Mucosa of gallbladder (tissue), 1 donor: ENCODE measurements around the gene POLR3H. TPM values are rescaled to one million over a fixed set of nuclear protein-coding genes. Genes with fewer than 3 reads are reported as not detected.
"Not testable (repeated sequence)": the region's sequence is repeated elsewhere in the genome, so short reads cannot be mapped to it uniquely, and the experiment has no call there.

Source experiments
- DNase-seq: peaks from one replicate; pipeline ENCODE4 v3.0.0-alpha.2; 2020; ENCODE audit warnings: low spot score
- total RNA-seq: library from RNA; stranded (reverse); gene quantifications from one replicate; pipeline ENCODE4 v1.2.1, GENCODE V29; 2021
- donor health status: DM: no; HTN: no; CAD: no.

Gene POLR3H
- total RNA-seq, 1 donor from 2014 or later: 26.0 TPM

DNA sequence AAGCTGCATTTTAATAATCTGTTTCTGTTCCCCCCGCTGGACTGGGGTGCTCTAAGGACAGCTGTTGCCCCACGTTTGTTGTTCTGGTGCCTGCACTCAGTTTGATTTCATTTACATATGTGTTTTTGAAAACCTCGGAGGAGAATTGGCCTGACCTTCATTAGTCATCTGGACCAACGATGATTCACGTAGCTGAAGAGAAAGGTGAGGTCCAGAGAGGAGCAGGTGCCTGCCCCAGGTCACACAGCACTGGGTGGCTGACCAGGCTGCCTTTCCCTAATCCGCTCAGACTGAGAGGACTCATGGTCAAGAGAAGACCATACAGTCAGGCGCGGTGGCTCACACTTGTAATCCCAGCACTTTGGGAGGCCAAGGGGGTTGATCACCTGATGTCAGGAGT is 20.3 kb upstream of the POLR3H start:
- no peak for DNase-seq

DNA sequence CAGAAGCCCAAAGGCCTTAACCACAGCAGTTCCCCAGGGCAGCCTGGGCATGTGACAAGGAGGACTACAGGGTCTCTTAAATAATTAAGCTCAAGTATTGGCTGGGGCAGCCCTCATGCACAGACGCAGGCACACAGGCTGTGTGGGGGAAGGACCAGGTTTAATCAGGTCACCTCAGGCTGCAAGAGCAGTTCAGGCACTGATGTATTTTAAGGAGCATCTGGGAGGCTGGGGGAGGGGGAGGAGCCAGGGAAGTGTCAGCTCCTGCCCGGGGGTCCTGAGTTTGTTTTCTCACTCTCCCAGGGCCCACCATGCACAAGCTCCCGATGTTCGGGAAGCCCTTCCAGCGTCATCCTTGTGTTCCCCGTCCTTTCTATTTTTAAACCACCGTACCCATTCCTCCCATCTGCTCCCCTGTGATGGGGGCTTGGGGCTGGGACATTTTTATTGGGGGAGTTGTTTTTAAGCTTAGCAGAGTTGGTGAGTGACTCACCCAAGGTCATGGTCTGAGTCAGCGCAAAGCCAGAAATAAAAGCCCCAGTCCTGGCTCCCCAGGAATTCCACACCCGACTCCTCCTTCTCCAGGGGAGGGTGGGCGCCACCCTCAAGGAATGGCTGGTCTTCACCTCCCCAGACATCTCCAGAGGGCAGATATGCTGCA is 18.9 kb upstream of the POLR3H start:
- no peak for DNase-seq

DNA sequence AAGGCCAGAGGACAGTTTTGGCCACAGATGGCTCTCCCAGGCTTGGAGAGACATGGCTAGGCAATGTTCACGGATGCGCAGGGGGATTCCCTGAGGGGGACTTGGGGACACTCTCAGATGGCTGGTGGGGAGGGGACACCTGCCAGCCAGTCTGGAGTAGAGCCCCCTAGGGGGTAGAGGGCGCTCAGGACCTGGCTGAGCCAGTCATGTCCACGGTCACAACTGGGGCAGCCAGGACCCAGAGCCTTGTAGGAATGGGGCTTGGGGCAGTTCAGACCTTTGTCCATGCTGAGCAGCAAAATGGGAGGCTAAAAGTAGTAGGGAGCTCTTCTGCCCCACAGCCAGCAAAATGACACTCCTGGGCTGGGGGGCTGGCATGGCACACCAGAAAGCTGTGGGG is 18.2 kb upstream of the POLR3H start:
- no peak for DNase-seq

DNA sequence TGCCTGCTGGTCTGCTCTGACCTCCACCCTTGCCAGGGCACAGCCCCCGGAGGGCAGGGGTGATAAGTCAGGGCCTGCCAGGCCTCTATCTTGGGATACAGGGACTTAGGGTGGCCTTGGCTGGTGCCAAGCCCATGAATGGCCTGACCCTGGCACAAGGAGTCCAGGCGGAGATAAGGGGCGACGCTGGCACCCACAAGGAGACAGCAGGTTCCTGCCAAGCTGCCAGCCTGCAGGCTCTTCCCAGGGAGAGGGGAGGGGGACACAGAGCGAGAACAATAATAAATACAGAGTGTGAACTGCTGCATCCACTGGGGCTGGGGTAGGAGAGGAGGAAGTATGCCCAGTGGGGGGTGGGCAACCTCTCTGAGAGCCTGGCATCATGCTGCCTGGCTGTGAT is 17.5 kb upstream of the POLR3H start:
- DNase-seq: no peak

DNA sequence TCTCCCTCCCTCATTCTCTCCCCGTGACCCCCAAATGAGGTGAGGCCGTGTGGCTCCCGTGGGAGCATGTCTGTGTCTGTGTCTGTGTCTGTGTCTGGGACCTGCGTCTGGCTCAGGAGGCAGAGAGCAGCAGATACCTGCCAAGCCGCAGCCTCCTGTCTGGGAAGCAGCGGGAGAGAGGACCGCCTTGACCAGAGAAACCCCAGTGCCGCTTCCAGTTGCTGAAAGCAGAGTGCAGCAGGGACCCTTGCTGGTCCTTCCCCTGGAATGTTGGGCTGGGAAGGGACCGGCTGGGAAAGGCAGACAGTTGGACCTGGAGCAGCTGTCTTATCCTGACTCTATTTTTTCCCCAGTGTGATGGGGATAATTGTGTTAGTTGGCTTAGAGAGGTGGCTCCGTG is 17.1 kb upstream of the POLR3H start:
- no peak for DNase-seq

DNA sequence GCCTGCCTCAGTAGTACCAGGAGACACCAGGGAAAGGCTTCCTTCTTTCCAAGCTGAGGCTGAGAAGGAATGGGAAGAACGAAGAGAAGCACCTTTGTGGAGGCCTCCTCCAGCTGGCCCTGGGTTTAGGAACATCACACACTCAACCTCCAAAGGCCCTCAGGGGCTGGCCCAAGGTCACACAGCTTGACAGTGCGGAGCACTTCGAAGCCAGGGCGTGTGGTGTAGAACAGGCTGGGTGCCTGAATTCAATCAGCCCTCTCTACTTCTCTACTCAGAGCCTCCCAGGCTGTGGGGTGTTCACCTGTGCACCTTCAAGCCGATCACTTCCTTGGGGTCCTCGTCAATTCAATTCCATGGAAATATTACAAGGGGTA is 15.8 kb upstream of the POLR3H start:
- no peak for DNase-seq

DNA sequence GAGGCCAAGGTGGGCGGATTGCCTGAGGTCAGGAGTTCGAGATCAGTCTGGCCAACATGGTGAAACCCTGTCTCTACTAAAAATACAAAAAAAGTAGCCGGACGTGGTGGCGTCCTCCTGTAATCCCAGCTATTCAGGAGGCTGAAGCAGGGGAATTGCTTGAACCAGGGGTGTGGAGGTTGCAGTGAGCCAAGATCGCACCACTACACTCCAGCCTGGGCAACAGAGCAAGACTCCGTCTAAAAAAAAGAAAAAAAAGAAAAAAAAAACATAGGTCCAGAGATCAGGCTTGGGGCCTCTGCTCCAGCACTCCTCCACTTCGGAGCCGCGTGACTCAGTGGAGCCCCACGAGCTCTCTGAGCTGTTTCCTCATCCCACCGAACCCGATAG is 14.0 kb upstream of the POLR3H start:
- not testable (repeated sequence) for DNase-seq

DNA sequence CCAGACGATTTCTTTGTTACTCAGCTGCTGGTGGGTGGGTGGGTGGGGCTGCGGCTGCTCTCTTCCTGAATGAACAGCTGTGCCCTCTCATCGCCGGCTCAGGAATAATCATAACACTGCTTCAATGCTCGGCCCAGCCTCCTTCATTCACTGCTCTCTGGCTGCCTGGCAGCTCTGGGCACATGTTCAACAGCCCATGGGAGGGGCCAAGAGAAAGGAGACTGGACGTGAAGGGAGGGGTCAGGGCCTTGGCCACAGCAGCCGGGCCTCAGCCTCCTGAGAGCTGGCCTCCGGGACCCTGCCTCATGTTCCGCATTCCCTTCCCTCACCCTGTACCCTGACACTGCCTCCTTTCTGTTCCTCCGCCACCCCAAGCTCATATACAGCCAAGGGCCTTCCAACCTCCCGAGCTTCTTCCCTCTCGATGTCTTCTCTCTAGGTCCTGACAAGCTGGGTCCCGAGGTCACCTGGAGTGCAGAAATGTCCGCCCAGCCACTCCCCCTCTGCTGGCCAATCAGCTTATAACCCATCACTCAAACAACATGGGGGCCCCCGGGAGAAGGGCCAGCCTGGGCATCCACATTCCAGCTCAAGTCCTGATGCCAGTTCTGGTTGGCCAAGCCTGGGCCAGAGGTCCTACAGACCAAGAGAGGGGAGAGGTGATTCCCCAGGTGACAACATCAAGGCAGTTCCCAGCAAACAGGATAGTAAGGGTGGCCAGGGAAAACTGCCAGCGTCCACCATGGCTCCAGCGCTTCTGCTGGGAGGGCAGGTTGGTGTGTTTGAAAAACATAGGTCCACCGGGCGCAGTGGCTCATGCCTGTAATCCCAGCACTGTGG is 13.4 kb upstream of the POLR3H start:
- peak; percentile 74 for DNase-seq

DNA sequence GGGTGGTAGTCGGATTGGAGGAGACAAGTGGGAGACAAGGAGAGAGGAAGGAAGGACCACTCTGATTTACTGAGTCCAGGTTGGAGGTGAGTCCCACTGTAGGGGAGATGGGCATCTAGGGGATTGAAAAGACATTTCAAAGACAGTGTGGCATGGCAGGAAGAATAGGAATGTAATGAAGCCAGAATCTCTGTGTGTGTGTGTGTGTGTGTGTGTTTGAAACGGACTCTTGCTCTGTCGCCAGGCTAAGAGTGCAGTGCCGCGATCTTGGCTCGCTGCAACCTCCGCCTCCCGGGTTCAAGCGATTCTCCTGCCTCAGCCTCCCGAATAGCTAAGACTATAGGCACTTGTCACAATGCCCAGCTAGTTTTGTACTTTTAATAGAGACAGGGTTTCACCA is 12.3 kb upstream of the POLR3H start:
- no peak for DNase-seq

DNA sequence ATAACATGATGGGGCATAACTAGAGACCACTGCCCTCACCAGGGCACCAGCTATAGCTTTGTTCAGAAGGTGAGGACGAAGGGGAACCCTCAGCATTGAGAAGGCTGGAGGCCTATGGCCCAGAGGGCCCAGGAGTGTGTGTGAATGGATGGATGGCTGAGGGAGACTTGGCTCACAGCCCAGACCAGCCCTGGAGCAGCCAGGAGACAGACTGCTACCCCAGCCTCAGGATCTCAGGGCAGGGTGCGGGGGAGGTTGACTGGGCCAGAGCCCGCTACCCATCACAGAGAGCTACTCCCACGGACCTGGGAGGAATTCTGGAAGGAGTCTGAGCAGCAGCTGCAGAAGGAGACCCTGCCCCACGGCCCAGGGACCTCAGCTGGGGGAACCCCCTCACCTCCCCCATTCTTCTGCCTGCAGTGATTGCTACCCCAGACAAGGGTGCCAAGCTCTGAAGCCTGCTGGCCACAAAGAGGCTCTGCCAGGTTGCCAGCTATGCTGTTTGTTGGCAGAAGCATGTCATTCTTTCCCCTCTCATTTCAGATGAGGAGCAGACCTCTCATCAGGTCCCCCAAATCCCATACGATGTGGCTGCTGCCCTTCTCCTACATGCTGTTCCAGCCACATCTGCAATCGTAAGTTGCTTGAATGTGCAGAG is 11.2 kb upstream of the POLR3H start:
- DNase-seq: no peak

DNA sequence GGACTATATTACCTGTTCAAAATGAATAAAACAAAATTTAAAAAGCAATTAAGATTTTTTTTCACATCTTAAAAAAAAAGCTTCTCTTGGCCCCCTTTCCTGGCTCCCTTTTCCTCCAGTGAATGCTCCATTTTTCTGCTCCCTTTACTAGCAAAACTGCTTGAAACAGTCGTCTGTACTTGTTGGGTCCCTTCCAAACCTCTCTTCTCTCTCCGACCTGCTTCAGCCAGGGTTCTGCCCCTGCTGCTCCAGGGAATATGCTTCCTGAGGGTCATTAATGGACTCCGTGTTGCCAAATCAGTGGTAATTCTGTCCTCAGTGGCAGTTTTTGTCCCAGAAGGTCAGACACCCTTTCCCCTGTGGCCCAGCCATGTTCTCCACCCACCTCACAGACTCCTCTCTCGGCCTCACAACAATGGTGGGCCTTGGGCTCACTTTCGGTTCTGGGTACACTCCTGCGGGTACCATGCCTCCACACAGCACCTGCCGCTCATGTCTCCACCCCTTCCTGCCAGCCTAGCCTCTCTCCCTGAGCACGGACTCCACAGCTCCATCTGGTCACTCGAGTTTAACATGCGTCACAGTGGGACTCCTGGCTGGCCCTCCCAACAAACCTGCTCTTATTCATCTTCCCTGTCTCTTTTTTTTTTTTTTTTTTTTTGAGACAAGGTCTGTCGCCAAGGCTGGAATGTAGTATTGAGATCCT is 7.8 kb upstream of the POLR3H start:
- DNase-seq: no peak

DNA sequence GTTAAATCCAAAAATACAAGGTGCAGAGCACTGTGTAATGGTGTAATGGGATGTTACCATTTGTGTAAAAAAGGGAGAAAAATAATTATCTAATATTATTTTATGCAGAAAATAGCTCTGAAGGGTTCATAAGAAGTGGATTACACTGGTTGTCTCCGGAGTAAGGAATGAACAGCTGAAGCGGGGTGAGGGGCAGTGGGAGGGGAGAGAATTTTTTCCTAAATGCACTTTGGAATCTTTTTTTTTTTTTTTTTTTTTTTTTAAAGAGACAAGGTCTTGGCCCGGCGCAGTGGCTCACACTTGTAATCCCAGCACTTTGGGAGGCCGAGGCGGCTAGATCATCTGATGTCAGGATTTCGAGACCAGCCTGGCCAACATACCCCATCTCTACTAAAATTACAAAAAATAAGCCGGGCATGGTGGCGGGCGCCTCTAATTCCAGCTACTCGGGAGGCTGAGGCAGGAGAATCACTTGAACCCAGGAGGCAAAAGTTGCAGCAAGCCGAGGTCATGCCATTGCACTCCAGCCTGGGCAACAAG is 6.8 kb upstream of the POLR3H start:
- no peak for DNase-seq

DNA sequence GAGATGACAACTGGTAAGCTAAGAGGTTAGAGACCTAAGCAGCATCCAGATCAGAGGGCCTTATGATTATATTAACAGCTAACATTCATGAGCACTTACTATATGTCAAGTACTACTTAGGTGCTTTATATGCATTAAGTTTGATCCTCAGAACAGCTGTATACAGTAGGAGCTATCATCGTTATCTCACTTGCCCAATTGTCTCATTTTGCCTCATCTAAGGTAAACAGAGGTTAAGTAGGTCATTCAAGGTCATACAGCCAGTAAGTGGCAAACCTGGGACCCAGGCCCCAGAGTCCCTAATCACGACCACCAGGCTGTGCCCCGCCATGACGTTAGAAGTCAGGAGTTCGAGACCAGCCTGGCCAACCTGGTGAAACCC is 4.6 kb upstream of the POLR3H start:
- DNase-seq: no peak

DNA sequence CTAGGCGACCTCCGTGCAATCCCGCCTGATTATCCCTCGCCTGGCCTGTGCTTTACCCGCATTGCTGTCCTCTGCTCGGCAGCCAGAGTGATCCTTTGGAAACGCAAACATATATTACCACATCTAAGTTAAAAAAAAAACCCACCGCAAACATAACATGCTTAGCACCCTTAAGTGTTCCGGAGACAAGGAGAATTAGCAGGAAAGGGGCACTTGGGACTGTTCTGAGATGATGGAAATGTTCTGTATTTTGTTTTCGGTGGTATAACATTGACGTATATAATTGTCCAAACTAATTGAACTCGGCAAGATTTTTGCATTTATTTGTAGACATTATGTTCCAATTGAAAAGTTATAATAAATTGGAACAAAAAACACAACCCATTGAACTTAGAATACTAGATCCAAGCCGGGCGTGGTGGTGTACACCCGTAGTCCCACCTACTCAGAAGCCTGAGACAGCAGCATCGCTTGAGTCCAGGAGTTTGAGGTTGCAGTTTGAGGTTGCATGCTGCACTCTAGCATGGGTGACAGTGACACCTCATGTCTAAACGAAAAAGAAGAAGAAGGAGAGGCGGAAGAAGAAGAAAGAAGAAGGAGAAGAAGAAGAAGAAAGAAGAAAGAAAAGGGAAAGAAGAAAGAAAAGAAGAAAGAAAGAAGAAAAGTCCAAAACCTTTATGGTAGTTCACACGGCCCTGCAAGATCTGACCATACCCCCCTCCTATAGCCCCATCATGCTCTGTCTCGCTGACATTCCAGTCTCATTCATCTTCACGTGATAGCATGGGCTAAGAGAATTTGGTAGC is 604 bp upstream of the POLR3H start:
- no peak for DNase-seq

DNA sequence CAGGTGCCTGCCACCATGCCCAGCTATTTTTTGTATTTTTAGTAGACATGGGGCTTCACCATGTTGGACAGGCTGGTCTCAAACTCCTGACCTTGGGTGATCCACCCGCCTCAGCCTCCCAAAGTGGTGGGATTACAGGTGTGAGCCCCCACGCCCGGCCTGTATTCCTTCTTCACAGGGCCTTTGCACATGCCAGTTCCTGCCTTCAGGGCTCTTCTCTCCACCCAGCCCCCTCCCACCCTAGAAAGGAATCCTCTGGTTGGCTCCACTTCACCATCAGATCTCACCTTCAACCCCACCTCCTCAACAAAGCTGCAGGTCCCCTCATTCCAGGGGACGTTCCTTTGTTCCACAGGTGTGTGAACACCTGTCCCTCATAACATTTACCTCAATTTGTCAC is 2.0 kb downstream of the POLR3H start:
- DNase-seq: no peak

DNA sequence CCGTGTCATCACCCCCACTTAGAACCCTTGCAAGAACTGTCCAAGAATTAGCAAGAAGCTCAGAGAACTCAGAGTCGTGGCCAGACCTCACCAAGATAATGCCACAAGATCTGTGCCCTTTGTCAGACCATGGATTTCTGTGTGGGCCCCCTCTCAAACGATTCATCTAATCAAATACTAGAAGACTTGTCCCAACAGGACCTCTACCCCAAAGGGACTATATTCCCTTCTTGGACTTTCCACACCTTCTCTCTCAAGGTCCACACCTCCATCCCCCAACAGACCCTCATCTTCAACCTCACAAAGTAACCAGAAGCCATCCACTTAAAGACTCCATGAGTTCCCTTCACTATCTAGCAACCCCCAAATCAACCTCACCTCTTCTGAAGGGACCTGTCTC is 2.8 kb downstream of the POLR3H start:
- no peak for DNase-seq

DNA sequence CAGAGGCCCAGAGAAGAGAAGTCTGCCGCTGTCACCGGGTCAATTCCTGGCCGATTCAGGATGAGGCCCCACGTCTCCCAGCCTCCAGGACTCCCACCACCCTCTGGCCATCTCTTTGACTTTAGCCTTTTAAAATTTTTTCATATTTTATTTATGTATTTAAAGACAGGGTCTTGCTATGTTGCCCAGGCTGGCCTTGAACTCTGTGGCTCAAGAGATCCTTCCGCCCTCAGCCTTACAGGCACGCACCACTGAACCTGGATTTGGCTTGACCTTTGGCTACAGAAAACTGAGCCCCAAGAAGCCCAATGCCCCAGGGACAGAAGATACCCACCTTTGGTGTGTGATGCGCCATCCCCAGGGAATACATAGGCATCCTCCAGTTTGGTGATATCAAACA is 3.9 kb downstream of the POLR3H start:
- DNase-seq: no peak

DNA sequence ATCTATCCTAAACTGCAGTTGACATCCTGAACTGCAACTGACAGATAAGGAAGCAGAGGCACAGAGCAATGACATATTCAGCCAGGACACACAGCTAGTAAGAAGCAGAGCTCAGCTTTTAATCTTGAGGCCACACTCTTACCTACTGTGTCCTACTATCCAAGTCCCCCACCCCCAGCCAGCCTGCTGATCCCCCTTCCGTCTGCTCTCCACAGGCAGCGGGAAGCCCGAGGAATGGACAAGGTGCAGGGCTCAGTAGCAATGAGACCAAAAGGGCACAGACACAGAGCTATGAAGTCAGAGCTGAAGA is 4.3 kb downstream of the POLR3H start:
- no peak for DNase-seq

DNA sequence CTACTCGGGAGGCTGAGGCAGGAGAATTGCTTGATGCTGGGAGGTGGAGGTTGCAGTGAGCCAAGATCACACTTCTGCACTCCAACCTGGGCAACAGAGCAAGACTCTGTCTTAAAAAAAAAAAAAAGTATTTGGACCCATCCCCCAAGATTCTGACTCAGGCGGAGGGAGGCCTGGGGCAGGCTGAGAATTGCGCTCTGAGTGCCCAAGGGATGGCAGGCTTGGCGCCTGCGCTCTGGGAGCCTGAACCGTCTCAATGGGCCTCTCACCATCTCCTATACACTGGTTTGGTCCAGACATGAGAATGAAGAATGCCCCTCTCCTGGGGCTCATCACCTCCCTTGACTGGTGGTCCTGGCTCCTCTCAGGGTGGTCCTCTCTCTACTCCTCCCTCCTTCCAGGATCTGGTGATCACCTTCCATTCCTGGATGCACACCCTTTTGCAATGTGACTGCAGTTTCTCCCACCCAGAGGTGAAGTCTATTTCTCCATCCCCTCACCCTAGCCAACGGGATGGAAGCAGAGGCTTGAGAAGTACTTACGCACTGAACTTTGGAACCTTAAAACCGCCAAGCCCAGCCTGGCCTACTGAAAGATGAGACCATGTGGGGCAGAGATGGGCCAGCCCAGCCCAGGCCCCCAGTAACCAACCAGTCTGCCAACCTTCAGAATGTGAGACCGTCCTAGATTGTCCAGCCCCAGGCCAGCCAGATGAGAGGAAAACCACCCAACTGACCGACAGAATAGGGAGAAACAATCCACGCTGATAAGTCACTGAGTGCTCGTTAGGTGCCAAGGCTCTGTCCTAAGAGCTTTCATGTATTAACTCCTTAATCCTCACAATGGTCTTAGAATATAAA is 4.9 kb downstream of the POLR3H start:
- DNase-seq: no peak

DNA sequence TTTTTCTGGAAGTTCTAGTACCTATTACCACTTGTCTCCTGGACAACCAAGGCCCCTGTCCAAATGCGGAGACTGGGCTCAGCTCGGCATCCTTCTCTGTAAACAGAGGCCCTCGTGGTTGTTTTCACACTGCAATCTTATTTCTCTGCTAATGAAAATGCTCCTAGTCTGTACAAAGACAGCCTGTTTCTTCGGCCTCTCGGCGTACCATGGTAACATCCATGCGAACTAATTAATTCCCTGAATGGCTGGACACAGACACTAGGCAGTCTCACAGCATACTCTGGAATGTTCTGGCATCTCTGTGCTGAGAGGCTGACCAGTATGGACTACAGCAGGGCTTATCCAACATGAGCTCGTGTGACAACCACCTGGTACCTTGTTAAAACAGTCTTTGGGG is 5.7 kb downstream of the POLR3H start:
- no peak for DNase-seq

DNA sequence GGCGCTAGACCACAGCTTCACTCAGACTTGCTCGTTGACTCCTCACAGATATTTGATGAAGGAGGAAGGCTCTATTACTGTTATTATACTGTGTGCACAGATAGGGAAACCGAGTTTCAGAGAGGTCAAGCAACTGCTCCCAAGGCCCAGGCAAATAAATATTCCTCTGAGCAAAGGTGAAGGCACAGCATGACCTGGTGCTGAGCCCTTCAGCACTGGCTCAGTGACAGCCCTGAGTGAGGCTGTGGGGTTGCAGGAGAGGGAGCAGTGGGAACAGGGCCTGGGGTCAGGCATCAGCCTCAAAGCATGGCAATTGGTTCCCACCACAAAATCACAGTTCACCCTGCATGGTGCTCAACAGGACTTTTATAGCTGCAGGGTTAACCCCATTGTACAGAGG is 7.1 kb downstream of the POLR3H start:
- no peak for DNase-seq
